Activated CD8-positive, alpha-beta memory T cell treated with anti-CD3 and anti-CD28 coated beads, Interleukin-2, amount 10 ng/mL, durations not matched to agents 7 days and 5 days (primary cell): Measurements from ENCODE around the gene RAX2. TPM values are rescaled to one million over a fixed set of nuclear protein-coding genes. Genes with fewer than 3 reads are reported as not detected.

Experiments used
- ATAC-seq: fragments of 150-1000 bp; cut with Tn5 transposase; one replicate; pipeline ENCODE4 v1.10.0; 2021; ENCODE audit warnings: moderate library complexity
- CTCF ChIA-PET: fragments of 350-600 bp; sonication (Branson Sonifier 250); formaldehyde crosslinking; loops from one replicate; lab custom pipeline; 2021; ENCODE audit warnings: antibody characterized with exemption; lab: Charles Lee
- DNase-seq: peaks from one replicate; pipeline ENCODE4 v3.0.0-alpha.2; 2020
- H3K27ac Mint-ChIP-seq: one replicate; pipeline ENCODE4 v1.8.0; 2021; ENCODE audit warnings: mild to moderate bottlenecking, mixed read lengths
- H3K27me3 Mint-ChIP-seq: one replicate; pipeline ENCODE4 v1.8.0; 2021; ENCODE audit warnings: mixed read lengths
- H3K36me3 Mint-ChIP-seq: one replicate; pipeline ENCODE4 v1.8.0; 2021; ENCODE audit warnings: mild to moderate bottlenecking, mixed read lengths
- H3K4me1 Mint-ChIP-seq: one replicate; pipeline ENCODE4 v1.8.0; 2021; ENCODE audit warnings: mixed read lengths
- H3K4me3 Mint-ChIP-seq: one replicate; pipeline ENCODE4 v1.8.0; 2021; ENCODE audit warnings: mild to moderate bottlenecking, moderate library complexity, mixed read lengths
- H3K9me3 Mint-ChIP-seq: one replicate; pipeline ENCODE4 v1.8.0; 2022; ENCODE audit warnings: low read depth, mixed read lengths
- total RNA-seq, 2 experiments: library from RNA; stranded (reverse); gene quantifications; one replicate each; pipeline ENCODE4 v1.2.3, GENCODE V29; 2021

The RAX2 gene
- total RNA-seq, 2 experiments from 2014 or later = not detected

- peaks cover 7% of the 10 kb centered on the region for H3K27me3 Mint-ChIP-seq
- no peak for ATAC-seq
- H3K4me1 Mint-ChIP-seq = peaks cover 22% of the 10 kb centered on the region
- peaks cover 17% of the 10 kb centered on the region for H3K36me3 Mint-ChIP-seq
- no peak for DNase-seq
- CTCF ChIA-PET = interaction anchor here (1.0 to 1.3 kb wide), 2 partner anchors 8 to 10 kb away, joined by 3 to 4 read pairs; no protein-coding TSS in a partner anchor
- peaks cover 13% of the 10 kb centered on the region for H3K9me3 Mint-ChIP-seq
- H3K27ac Mint-ChIP-seq = no peak overlapping the region
- H3K4me3 Mint-ChIP-seq = no peak overlapping the region
Measured at GRCh38 chr19:3793799-3794198, 21.8 kb upstream of the RAX2 start.

- Mint-ChIP-seq H3K9me3 (peaks cover 13% of the 10 kb centered on the region), H3K4me3 (no peak overlapping the region), H3K4me1 (peaks cover 25% of the 10 kb centered on the region), H3K27ac (no peak overlapping the region), H3K36me3 (peaks cover 14% of the 10 kb centered on the region), H3K27me3 (peaks cover 7% of the 10 kb centered on the region)
- CTCF ChIA-PET = no interaction called here
- DNase-seq (no peak), ATAC-seq (no peak)
Measured at GRCh38 chr19:3792114-3792513, 20.1 kb upstream of the RAX2 start.

- Mint-ChIP-seq H3K27me3 (peaks cover 7% of the 10 kb centered on the region), H3K27ac (no peak overlapping the region), H3K36me3 (peaks cover 4% of the 10 kb centered on the region), H3K4me3 (no peak overlapping the region), H3K9me3 (peaks cover 2% of the 10 kb centered on the region), H3K4me1 (peaks cover 26% of the 10 kb centered on the region)
- ATAC-seq (no peak), DNase-seq (no peak)
- CTCF ChIA-PET = interaction anchor here (3.9 kb wide), 1 partner anchor 32 kb away, joined by 27 read pairs; no protein-coding TSS in a partner anchor
Measured at GRCh38 chr19:3790941-3791340, 18.9 kb upstream of the RAX2 start.

- CTCF ChIA-PET = interaction anchor here (1.4 to 3.9 kb wide), 5 partner anchors 10 to 198 kb away, joined by 3 to 27 read pairs (median 5); partner anchors contain the start of genes APBA3 and MRPL54
- H3K27ac Mint-ChIP-seq = no peak overlapping the region
- ATAC-seq = no peak
Measured at GRCh38 chr19:3790209-3790734, 18.2 kb upstream of the RAX2 start.

GRCh38 chr19:3788996-3789778 is 17.2 kb upstream of the RAX2 start:
- H3K4me3 Mint-ChIP-seq = peak overlapping the region; percentile 3
- H3K36me3 Mint-ChIP-seq = peaks cover 7% of the 10 kb centered on the region
- peaks cover 2% of the 10 kb centered on the region for H3K9me3 Mint-ChIP-seq
- peak overlapping the region; percentile 83 for H3K27ac Mint-ChIP-seq
- peaks cover 35% of the 10 kb centered on the region for H3K4me1 Mint-ChIP-seq
- peaks cover 7% of the 10 kb centered on the region for H3K27me3 Mint-ChIP-seq
- DNase-seq (peak; percentile 77), ATAC-seq (peak; percentile 67)
- CTCF ChIA-PET = interaction anchor here (0.7 to 3.9 kb wide), 10 partner anchors 8 to 199 kb away, joined by 3 to 27 read pairs (median 4); partner anchors contain the start of genes APBA3 and MRPL54

More at GRCh38 chr19:3790209-3790734, 18.2 kb upstream of the RAX2 start:
- Mint-ChIP-seq H3K36me3 (peaks cover 4% of the 10 kb centered on the region), H3K27me3 (peaks cover 7% of the 10 kb centered on the region), H3K4me3 (no peak overlapping the region), H3K4me1 (peaks cover 30% of the 10 kb centered on the region), H3K9me3 (peaks cover 2% of the 10 kb centered on the region)
- no peak for DNase-seq

GRCh38 chr19:3785938-3786824 is 14.2 kb upstream of the RAX2 start, which contains the start of gene MATK:
MATK (minus strand) TSS chr19:3786381; CDS start chr19:3785135, 1,246 bp downstream.
- ATAC-seq (peak; percentile 47), DNase-seq (no peak)
- Mint-ChIP-seq H3K27ac (no peak within 1 kb of the TSS), H3K9me3 (peaks cover 10% of the 10 kb centered on the region), H3K4me3 (peak within 1 kb of the TSS; percentile 81), H3K36me3 (peaks cover 20% of the 10 kb centered on the region), H3K27me3 (peaks cover 4% of the 10 kb centered on the region), H3K4me1 (peaks cover 35% of the 10 kb centered on the region)
- CTCF ChIA-PET = interaction anchor here (0.5 to 1.3 kb wide), 5 partner anchors 24 to 417 kb away, joined by 3 to 5 read pairs (median 3); partner anchors contain the start of gene MRPL54

- Mint-ChIP-seq H3K4me3 (peak overlapping the region; percentile 81), H3K9me3 (peaks cover 14% of the 10 kb centered on the region), H3K27me3 (peaks cover 3% of the 10 kb centered on the region), H3K36me3 (peaks cover 24% of the 10 kb centered on the region), H3K27ac (no peak overlapping the region), H3K4me1 (peaks cover 38% of the 10 kb centered on the region)
- CTCF ChIA-PET = interaction anchor here (0.7 to 2.7 kb wide), 4 partner anchors 8 to 37 kb away, joined by 3 to 16 read pairs (median 4); no protein-coding TSS in a partner anchor
- ATAC-seq (no peak), DNase-seq (peak; percentile 51)
Measured at GRCh38 chr19:3785451-3785937, 13.5 kb upstream of the RAX2 start.

- DNase-seq (no peak), ATAC-seq (no peak)
- H3K4me3 Mint-ChIP-seq = peak overlapping the region; percentile 81
- CTCF ChIA-PET = interaction anchor here (0.7 to 2.7 kb wide), 10 partner anchors 9 to 355 kb away, joined by 3 to 16 read pairs (median 4); partner anchors contain the start of gene MRPL54
- H3K4me1 Mint-ChIP-seq = peaks cover 36% of the 10 kb centered on the region
- peaks cover 24% of the 10 kb centered on the region for H3K36me3 Mint-ChIP-seq
- peaks cover 14% of the 10 kb centered on the region for H3K9me3 Mint-ChIP-seq
- H3K27ac Mint-ChIP-seq = peak overlapping the region; percentile 9
- no peaks in the 10 kb centered on the region for H3K27me3 Mint-ChIP-seq
Measured at GRCh38 chr19:3784607-3785450, 12.8 kb upstream of the RAX2 start.

- peak overlapping the region; percentile 81 for H3K4me3 Mint-ChIP-seq
- DNase-seq (peak; percentile 58), ATAC-seq (no peak)
- H3K36me3 Mint-ChIP-seq = peaks cover 24% of the 10 kb centered on the region
- peaks cover 30% of the 10 kb centered on the region for H3K4me1 Mint-ChIP-seq
- no peaks in the 10 kb centered on the region for H3K27me3 Mint-ChIP-seq
- CTCF ChIA-PET = interaction anchor here (0.8 to 2.7 kb wide), 10 partner anchors 10 to 356 kb away, joined by 3 to 16 read pairs (median 4); partner anchors contain the start of gene MRPL54
- H3K27ac Mint-ChIP-seq = peak overlapping the region; percentile 9
- H3K9me3 Mint-ChIP-seq = peaks cover 14% of the 10 kb centered on the region
Measured at GRCh38 chr19:3783660-3784584, 11.9 kb upstream of the RAX2 start.

GRCh38 chr19:3782903-3783302 is 10.9 kb upstream of the RAX2 start:
- Mint-ChIP-seq H3K27me3 (no peaks in the 10 kb centered on the region), H3K36me3 (peaks cover 24% of the 10 kb centered on the region), H3K4me1 (peaks cover 21% of the 10 kb centered on the region), H3K9me3 (peaks cover 14% of the 10 kb centered on the region), H3K4me3 (no peak overlapping the region), H3K27ac (no peak overlapping the region)
- ATAC-seq = no peak
- DNase-seq = no peak
- CTCF ChIA-PET = interaction anchor here (1.1 to 2.7 kb wide), 4 partner anchors 15 to 39 kb away, joined by 3 to 16 read pairs (median 6); no protein-coding TSS in a partner anchor

GRCh38 chr19:3782330-3782729 is 10.3 kb upstream of the RAX2 start:
- Mint-ChIP-seq H3K9me3 (peaks cover 14% of the 10 kb centered on the region), H3K36me3 (peaks cover 24% of the 10 kb centered on the region), H3K4me1 (peaks cover 21% of the 10 kb centered on the region), H3K27ac (no peak overlapping the region), H3K4me3 (no peak overlapping the region), H3K27me3 (no peaks in the 10 kb centered on the region)
- ATAC-seq (no peak), DNase-seq (no peak)
- CTCF ChIA-PET = interaction anchor here (0.9 to 1.5 kb wide), 4 partner anchors 10 to 19 kb away, joined by 3 to 4 read pairs (median 3); partner anchors contain the start of genes MRPL54 and RAX2
